GM12801 (cell line): ENCODE data around the gene NFE2L1.

Experiments
- CTCF ChIP-seq: IDR thresholded peaks from one replicate; pipeline ENCODE4 v1.5.1; 2011; ENCODE audit warnings: control low read depth; ENCODE audit not compliant: insufficient read length; ENCODE audit errors: extremely low read depth

Gene NFE2L1

DNA sequence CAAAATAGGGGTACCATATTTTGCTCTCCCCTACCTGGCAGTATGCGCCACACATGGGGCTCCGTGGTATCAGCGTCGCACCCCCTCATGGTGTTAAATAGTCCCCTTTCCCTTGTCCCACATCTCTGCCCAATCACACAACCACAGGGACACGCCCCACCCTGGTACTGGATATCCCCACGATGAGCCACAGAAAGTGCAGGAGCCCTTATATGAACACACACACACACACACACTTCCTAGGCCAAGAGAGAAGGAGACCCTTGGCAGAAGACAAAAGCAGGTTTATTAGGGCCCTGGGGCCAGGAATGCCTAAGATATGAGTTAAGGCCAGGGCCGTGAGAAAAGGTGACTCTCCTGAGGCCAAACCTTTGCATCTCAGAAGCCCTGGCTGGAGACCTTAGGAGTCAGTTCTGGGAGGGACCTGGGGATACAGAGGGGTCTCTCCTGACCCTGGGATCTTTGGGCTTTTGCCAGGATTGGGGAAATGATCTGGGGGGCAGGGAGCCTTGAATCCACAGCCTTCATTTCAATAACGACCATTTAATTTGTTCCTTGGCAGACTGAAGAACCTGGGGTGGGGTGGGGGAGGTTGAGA lies 22.2 kb upstream of the NFE2L1 start:
- TF ChIP-seq CTCF = no peak

GRCh38 chr17:48026502-48027321 lies 21.4 kb upstream of the NFE2L1 start:
- no peak for TF ChIP-seq CTCF

- TF ChIP-seq CTCF = no peak
Measured at GRCh38 chr17:48027322-48027981, 20.7 kb upstream of the NFE2L1 start.

GRCh38 chr17:48028736-48029135 lies 19.4 kb upstream of the NFE2L1 start:
- TF ChIP-seq CTCF = no peak

DNA sequence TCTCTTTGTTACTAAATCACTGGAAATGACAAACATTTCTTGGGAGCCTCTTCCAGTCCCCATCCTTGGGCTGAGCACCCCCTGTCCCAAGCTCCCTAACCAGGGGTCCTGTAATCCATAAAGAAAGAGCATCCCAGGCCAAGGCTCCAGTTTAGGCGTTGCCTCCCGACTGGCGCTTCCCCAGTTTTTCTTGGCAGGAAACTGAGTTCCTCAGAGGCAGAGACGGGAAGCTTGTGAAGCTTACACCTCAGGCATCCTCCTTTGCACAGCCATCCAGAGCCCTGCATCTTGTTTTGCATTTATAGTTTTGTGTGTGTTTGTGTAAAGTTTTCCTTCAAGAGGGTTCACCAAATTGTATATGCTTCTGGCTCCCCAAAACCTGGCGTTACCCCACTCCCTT lies 17.6 kb upstream of the NFE2L1 start:
- no peak for TF ChIP-seq CTCF

DNA sequence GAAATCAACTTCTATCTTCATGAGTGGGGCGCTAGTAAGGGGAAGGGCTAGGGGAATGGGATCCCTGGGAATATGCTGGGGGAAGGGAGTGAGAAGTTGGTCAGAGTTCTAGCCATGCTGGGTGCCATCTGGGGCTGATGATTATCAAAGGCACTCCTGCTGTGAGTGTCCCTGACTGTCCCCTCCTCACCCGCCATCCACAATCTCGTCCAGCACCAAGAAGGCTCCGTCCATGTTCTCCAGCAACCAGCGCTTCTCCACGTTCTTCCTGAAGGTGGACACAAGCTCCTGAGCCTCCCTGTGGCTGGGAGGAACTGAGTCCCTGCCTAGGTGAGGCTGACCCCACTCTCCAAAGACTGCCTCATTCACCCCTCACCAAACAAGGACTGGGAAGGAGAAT lies 16.2 kb upstream of the NFE2L1 start:
- TF ChIP-seq CTCF = no peak

DNA sequence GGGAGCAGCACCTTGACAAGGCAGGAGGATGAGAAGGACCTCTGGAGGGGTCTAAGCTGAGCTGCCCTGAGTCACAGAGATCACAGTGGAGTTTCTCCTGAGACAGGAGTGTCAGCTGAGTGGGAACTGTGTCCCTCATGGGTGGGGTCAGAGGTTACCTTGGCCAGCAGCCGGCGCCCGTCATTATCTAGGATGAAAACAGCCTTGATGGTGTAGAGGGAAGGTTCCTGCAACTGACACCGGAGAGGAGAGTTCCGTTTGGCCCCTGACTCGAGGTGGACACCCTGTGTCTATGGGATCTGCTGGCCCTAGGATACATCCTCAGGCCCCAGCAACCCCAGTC lies 11.5 kb upstream of the NFE2L1 start:
- TF ChIP-seq CTCF = no peak
